Effector memory CD4-positive, alpha-beta T cell (primary cell): ENCODE data around the gene ARHGAP19.

Experiments used
- DNase-seq, 3 donors: peaks; one replicate each; pipeline ENCODE4 v3.0.0-alpha.2; 2020
- H3K27ac ChIP-seq: 2 replicates; pipeline ENCODE4 v1.7.0; 2013; ENCODE audit warnings: mild to moderate bottlenecking, low read length, moderate library complexity; ENCODE audit not compliant: insufficient read depth, poor library complexity, severe bottlenecking
- H3K27me3 ChIP-seq: replicated peaks from 2 replicates; pipeline ENCODE4 v1.7.0; 2013; ENCODE audit warnings: mild to moderate bottlenecking, low read length; ENCODE audit not compliant: insufficient read depth, control insufficient read depth, poor library complexity, severe bottlenecking
- H3K36me3 ChIP-seq: 2 replicates; pipeline ENCODE4 v1.7.0; 2013; ENCODE audit warnings: mild to moderate bottlenecking, low read length, moderate library complexity; ENCODE audit not compliant: control insufficient read depth, insufficient read depth
- H3K4me1 ChIP-seq: 2 replicates; pipeline ENCODE4 v1.7.0; 2013; ENCODE audit warnings: low read length, mild to moderate bottlenecking; ENCODE audit not compliant: control insufficient read depth, insufficient read depth, poor library complexity, severe bottlenecking
- H3K4me3 ChIP-seq: 2 replicates; pipeline ENCODE4 v1.7.0; 2013; ENCODE audit warnings: low read length, low read depth, mild to moderate bottlenecking; ENCODE audit not compliant: insufficient read depth, poor library complexity, severe bottlenecking
- H3K9me3 ChIP-seq: 2 replicates; pipeline ENCODE4 v1.7.0; 2013; ENCODE audit warnings: mild to moderate bottlenecking, low read length, moderate library complexity; ENCODE audit not compliant: control insufficient read depth

ARHGAP19 gene

DNA sequence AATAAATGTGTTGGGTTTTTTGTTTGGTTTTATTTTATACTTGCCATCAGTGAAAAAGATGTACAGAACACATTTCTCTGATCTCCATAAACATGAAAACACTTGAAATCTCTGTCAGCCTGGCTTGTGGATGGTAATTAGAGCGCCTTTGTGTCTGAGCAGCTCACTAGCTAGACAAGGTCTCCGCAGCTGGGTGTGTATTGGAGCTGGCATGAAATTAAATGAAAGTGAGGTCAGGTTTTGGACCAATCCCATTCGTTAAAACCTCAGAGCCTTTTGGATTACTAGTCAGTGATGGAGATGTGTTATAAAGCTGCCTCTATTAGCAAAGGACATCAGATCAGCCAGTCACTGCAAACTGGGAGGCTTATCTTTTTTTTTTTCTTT lies 29.4 kb upstream of the ARHGAP19 start:
- Histone ChIP-seq H3K9me3 (no peaks in the 10 kb centered on the region), H3K4me3 (no peak overlapping the region), H3K27me3 (no peaks in the 10 kb centered on the region), H3K27ac (no peak overlapping the region), H3K36me3 (no peaks in the 10 kb centered on the region), H3K4me1 (peaks cover 12% of the 10 kb centered on the region)
- DNase-seq: no peak

GRCh38 chr10:97321032-97321803 lies 28.8 kb upstream of the ARHGAP19 start:
- H3K9me3 ChIP-seq: no peaks in the 10 kb centered on the region
- peak overlapping the region; percentile 73 for H3K4me3 ChIP-seq
- peak overlapping the region; percentile 100 for H3K27ac ChIP-seq
- H3K27me3 ChIP-seq: no peaks in the 10 kb centered on the region
- H3K36me3 ChIP-seq: no peaks in the 10 kb centered on the region
- peaks cover 12% of the 10 kb centered on the region for H3K4me1 ChIP-seq
- DNase-seq: no peak

DNA sequence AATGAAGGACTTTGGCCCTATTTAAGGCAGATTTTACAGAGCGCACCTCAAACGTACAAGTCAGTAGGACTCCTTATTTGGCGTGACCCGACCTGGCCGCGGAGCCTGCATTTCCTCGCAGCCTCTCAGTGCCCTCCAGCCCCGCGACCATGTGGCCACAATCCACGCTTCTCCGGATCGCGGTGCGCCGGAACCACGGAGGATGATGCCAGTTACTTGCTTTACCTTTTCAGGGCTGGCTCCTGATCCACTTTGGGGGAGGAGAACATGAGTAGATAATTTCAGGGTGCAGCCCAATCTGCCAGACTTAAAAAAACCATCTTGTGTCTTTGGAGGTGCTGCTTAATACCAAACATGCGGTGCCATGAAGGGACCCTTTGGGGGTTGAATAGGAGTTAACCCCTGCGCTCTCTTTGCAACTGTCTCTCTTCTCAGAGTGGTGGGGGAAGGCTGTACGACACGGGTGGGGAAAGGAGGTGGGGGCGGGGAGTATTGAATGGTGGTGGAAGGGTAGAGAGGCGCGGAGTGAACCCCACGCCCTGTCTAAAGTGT lies 28.1 kb upstream of the ARHGAP19 start:
- Histone ChIP-seq H3K27me3 (no peaks in the 10 kb centered on the region), H3K4me1 (peaks cover 12% of the 10 kb centered on the region), H3K36me3 (no peaks in the 10 kb centered on the region), H3K4me3 (peak overlapping the region; percentile 73), H3K9me3 (no peaks in the 10 kb centered on the region), H3K27ac (peak overlapping the region; percentile 100)
- DNase-seq: peak in 1 of 3 donors; percentile 10

GRCh38 chr10:97319671-97320479 lies 27.4 kb upstream of the ARHGAP19 start:
- Histone ChIP-seq H3K27me3 (no peaks in the 10 kb centered on the region), H3K9me3 (no peaks in the 10 kb centered on the region), H3K4me3 (peak overlapping the region; percentile 92), H3K4me1 (peaks cover 12% of the 10 kb centered on the region), H3K36me3 (no peaks in the 10 kb centered on the region), H3K27ac (peak overlapping the region; percentile 100)
- DNase-seq: peak; percentile 38 to 47 (median 38)

GRCh38 chr10:97318772-97319651 lies 26.6 kb upstream of the ARHGAP19 start, which contains the start of gene FRAT1:
FRAT1 (plus strand) TSS chr10:97319271; CDS start chr10:97319454, 183 bp downstream.
- H3K9me3 ChIP-seq: no peaks in the 10 kb centered on the region
- H3K27ac ChIP-seq: peak within 1 kb of the TSS; percentile 100
- no peaks in the 10 kb centered on the region for H3K27me3 ChIP-seq
- H3K36me3 ChIP-seq: no peaks in the 10 kb centered on the region
- DNase-seq: peak; percentile 80 to 87 (median 83)
- H3K4me1 ChIP-seq: peaks cover 12% of the 10 kb centered on the region
- H3K4me3 ChIP-seq: peak within 1 kb of the TSS; percentile 92

- Histone ChIP-seq H3K27ac (no peak overlapping the region), H3K4me1 (no peaks in the 10 kb centered on the region), H3K4me3 (no peak overlapping the region), H3K36me3 (no peaks in the 10 kb centered on the region), H3K27me3 (no peaks in the 10 kb centered on the region), H3K9me3 (no peaks in the 10 kb centered on the region)
- no peak for DNase-seq
Measured at GRCh38 chr10:97314671-97315070, 22.2 kb upstream of the ARHGAP19 start.

DNA sequence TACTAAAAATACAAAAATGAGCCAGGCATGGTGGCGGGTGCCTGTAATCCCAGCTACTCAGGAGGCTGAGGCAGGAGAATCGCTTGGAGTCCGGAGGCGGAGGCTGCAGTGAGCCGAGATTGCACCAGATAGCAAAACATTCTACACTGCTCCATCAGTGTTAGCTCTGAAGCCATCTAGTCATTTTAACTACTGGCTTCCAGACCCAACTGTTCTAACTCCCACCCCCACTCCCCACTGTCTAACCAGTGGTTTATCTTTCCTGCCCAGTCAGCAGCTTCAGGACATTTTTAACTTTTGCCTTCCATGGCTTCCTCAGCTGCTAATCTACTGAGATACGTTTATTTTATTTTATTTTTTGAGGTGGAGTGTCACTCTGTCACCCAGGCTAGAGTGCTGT lies 20.5 kb upstream of the ARHGAP19 start:
- no peak for DNase-seq
- no peak overlapping the region for H3K4me3 ChIP-seq

DNA sequence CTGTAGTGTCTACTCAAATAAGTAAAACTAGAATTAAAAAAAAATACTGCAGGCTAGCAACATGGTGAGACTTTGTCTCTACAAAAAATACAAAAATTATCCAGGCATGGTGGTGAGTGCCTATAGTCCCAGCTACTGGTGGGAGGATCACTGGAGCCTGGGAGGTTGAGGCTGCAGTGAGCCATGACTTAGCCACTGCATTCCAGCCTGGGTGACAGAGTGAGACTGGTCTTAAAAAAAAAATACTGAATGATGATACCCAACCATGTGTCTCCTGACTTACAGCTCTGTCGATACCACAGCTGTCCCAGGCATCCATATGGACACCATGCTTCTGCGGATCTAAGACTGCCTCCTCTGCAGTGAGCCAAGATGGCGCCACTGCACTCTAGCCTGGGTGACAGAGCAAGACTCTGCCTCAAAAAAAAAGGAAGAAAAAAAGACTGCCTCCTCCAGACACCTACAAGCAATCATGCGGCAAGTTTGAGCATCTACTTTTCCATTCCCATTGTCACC lies 18.7 kb upstream of the ARHGAP19 start:
- no peaks in the 10 kb centered on the region for H3K9me3 ChIP-seq
- H3K36me3 ChIP-seq: no peaks in the 10 kb centered on the region
- H3K27ac ChIP-seq: no peak overlapping the region
- no peaks in the 10 kb centered on the region for H3K4me1 ChIP-seq
- no peak for DNase-seq
- no peak overlapping the region for H3K4me3 ChIP-seq
- H3K27me3 ChIP-seq: no peaks in the 10 kb centered on the region

More for the DNA sequence above, 20.5 kb upstream of the ARHGAP19 start:
- Histone ChIP-seq H3K9me3 (no peaks in the 10 kb centered on the region), H3K4me1 (no peaks in the 10 kb centered on the region), H3K27me3 (no peaks in the 10 kb centered on the region), H3K27ac (no peak overlapping the region), H3K36me3 (no peaks in the 10 kb centered on the region)
